HepG2 (cell line): ENCODE measurements around the gene AHSG. TPM values are rescaled to one million over a fixed set of nuclear protein-coding genes. Genes with fewer than 3 reads are reported as not detected.

Source experiments
- KDM2A ChIP-seq: sonication (generic); formaldehyde crosslinking; IDR thresholded peaks from 2 replicates; pipeline ENCODE4 v1.4.0; 2020; ENCODE audit warnings: low read depth, missing genetic modification reagents, borderline replicate concordance
- POLR2G ChIP-seq: fragments of 200-400 bp; formaldehyde crosslinking; IDR thresholded peaks from 2 replicates; pipeline ENCODE4 v1.6.1; 2018; ENCODE audit warnings: mild to moderate bottlenecking, low read depth, low read length, moderate library complexity
- SAFB2 ChIP-seq: sonication (generic); formaldehyde crosslinking; IDR thresholded peaks from 2 replicates; pipeline ENCODE4 v1.5.1; 2020; ENCODE audit warnings: missing genetic modification reagents, low read depth, mild to moderate bottlenecking, borderline replicate concordance
- SALL1 ChIP-seq: sonication (generic); formaldehyde crosslinking; IDR thresholded peaks from 2 replicates; pipeline ENCODE4 v1.8.0; 2022; ENCODE audit warnings: mild to moderate bottlenecking, missing genetic modification reagents
- SATB2 ChIP-seq: sonication (generic); formaldehyde crosslinking; IDR thresholded peaks from 2 replicates; pipeline ENCODE4 v1.5.0; 2020; ENCODE audit warnings: missing genetic modification reagents
- SMYD3 ChIP-seq: sonication (generic); formaldehyde crosslinking; IDR thresholded peaks from 2 replicates; pipeline ENCODE4 v1.8.1; 2023; ENCODE audit warnings: mild to moderate bottlenecking, missing genetic modification reagents
- SP5 ChIP-seq: IDR thresholded peaks from 2 replicates; pipeline ENCODE4 v1.6.1; 2016; ENCODE audit warnings: low read depth, borderline replicate concordance
- SUZ12 ChIP-seq: fragments of 150-350 bp; IDR thresholded peaks from 2 replicates; pipeline ENCODE4 v1.6.1; 2014; ENCODE audit warnings: low read depth, low read length
- YY1 ChIP-seq: IDR thresholded peaks from 2 replicates; pipeline ENCODE4 v1.6.1; 2011; ENCODE audit warnings: low read length, low read depth, moderate library complexity, mild to moderate bottlenecking; ENCODE audit not compliant: insufficient read depth, insufficient replicate concordance
- ZNF136 ChIP-seq: sonication (generic); formaldehyde crosslinking; IDR thresholded peaks from 2 replicates; pipeline ENCODE4 v1.8.1; 2022; ENCODE audit warnings: low read depth, mild to moderate bottlenecking, moderate library complexity, missing genetic modification reagents
- polyA plus RNA-seq, 8 experiments: library from polyadenylated mRNA; depleted of rRNA in 3 of 8; stranded (reverse) in 7 of 8; unstranded in 1 of 8; fragments of >200 nt; fragmentation: Illumina TruSeq in 4 of 8; extraction: Trizol in 4 of 8; gene quantifications; 2 replicates each; pipeline versions ENCODE4 v1.2.1 to v1.2.3, GENCODE V29; 2011 to 2016; ENCODE audit warnings: low read depth in 4 of 8, missing spikeins in 1 of 8, mixed read lengths in 1 of 8; ENCODE audit not compliant: insufficient read depth in 1 of 8
- total RNA-seq, 5 experiments: library from RNA; depleted of rRNA; stranded (reverse); fragments of >200 nt; fragmentation: Illumina TruSeq; extraction: Trizol; gene quantifications; 2 replicates each; pipeline ENCODE4 v1.2.3, GENCODE V29; 2016; ENCODE audit warnings: low read depth in 1 of 5
- TF ChIP-seq, protein P1 (sequence below): sonication (generic); formaldehyde crosslinking; IDR thresholded peaks from 2 replicates; pipeline ENCODE4 v1.4.0; 2020; ENCODE audit warnings: missing genetic modification reagents, borderline replicate concordance
- TF ChIP-seq, protein P2 (sequence below): sonication (generic); formaldehyde crosslinking; IDR thresholded peaks from 2 replicates; pipeline ENCODE4 v1.8.1; 2022; ENCODE audit warnings: low read depth, mild to moderate bottlenecking, missing genetic modification reagents
- TF ChIP-seq, protein P3 (sequence below): conservative IDR thresholded peaks from 2 replicates; pipeline ENCODE4 v1.6.1; 2018; ENCODE audit warnings: missing genetic modification reagents
- TF ChIP-seq, protein P4 (sequence below): sonication (generic); formaldehyde crosslinking; IDR thresholded peaks from 2 replicates; pipeline ENCODE4 v1.5.1; 2020; ENCODE audit warnings: missing genetic modification reagents, mild to moderate bottlenecking, borderline replicate concordance
- TF ChIP-seq, protein P5 (sequence below): sonication (generic); formaldehyde crosslinking; IDR thresholded peaks from 2 replicates; pipeline ENCODE4 v1.4.0; 2020; ENCODE audit warnings: missing genetic modification reagents

Gene AHSG
- total and polyA plus RNA-seq, 2 of the 13 experiments (the other 11 are each of a cell fraction or from before 2014, with no cell fraction given): 2,043 to 19,152 TPM

DNA sequence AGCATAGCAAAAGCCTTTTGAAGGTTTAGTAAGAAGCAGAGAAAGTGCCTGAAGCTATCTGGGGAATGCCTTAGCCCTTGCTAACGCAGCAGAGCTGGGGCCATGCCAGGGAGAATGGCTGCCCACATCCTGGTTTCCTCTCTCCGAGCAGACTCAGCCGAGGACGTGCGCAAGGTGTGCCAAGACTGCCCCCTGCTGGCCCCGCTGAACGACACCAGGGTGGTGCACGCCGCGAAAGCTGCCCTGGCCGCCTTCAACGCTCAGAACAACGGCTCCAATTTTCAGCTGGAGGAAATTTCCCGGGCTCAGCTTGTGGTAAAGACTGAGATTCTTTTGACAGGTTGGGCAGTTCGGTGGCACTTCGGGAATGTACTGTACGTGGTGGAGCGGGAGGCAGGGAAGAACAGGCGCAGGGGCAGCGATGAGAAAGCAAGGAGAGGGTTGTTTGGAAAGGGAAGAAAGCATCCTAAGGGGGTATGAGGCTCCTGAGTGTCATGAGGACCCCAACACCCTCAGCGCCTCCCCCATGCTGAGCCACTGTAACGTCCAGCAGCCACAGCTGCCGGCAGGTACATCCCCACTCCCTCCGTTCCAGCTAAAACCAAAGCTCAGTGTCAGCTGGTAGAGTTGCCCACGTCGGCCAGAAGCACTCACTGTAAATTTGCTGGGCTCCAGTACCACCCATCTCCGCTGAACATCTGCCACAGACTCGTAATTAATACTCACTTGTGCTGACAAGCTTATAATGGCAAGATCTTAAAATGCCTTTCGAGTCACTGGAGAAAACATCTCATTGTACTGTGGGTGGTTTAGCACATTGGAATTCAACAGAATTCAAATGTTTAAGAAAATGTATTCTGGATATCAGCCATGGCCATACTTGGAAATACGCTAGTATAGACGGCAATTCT lies 4.4 kb downstream of the AHSG start (continued):
- TF ChIP-seq, protein P1, sequence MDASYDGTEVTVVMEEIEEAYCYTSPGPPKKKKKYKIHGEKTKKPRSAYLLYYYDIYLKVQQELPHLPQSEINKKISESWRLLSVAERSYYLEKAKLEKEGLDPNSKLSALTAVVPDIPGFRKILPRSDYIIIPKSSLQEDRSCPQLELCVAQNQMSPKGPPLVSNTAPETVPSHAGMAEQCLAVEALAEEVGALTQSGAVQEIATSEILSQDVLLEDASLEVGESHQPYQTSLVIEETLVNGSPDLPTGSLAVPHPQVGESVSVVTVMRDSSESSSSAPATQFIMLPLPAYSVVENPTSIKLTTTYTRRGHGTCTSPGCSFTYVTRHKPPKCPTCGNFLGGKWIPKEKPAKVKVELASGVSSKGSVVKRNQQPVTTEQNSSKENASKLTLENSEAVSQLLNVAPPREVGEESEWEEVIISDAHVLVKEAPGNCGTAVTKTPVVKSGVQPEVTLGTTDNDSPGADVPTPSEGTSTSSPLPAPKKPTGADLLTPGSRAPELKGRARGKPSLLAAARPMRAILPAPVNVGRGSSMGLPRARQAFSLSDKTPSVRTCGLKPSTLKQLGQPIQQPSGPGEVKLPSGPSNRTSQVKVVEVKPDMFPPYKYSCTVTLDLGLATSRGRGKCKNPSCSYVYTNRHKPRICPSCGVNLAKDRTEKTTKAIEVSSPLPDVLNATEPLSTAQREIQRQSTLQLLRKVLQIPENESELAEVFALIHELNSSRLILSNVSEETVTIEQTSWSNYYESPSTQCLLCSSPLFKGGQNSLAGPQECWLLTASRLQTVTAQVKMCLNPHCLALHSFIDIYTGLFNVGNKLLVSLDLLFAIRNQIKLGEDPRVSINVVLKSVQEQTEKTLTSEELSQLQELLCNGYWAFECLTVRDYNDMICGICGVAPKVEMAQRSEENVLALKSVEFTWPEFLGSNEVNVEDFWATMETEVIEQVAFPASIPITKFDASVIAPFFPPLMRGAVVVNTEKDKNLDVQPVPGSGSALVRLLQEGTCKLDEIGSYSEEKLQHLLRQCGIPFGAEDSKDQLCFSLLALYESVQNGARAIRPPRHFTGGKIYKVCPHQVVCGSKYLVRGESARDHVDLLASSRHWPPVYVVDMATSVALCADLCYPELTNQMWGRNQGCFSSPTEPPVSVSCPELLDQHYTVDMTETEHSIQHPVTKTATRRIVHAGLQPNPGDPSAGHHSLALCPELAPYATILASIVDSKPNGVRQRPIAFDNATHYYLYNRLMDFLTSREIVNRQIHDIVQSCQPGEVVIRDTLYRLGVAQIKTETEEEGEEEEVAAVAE (CRISPR knock-in tag): no peak
- TF ChIP-seq SATB2 (0 out of 2 replicates have a peak, but pooled peaks have one; percentile 49), POLR2G (peak; percentile 56), SALL1 (CRISPR knock-in tag) (peak; percentile 28), SUZ12 (no peak), SAFB2 (CRISPR knock-in tag) (peak; percentile 84; the same call in 1 of the 2 replicates), SMYD3 (peak; percentile 55; the same call in 1 of the 2 replicates), YY1 (peak; percentile 14), SP5 (0 out of 2 replicates have a peak, but pooled peaks have one; percentile 9), KDM2A (peak; percentile 56; the same call in 1 of the 2 replicates), ZNF136 (CRISPR knock-in tag) (peak; percentile 40; the same call in 1 of the 2 replicates)
- TF ChIP-seq, protein P2, sequence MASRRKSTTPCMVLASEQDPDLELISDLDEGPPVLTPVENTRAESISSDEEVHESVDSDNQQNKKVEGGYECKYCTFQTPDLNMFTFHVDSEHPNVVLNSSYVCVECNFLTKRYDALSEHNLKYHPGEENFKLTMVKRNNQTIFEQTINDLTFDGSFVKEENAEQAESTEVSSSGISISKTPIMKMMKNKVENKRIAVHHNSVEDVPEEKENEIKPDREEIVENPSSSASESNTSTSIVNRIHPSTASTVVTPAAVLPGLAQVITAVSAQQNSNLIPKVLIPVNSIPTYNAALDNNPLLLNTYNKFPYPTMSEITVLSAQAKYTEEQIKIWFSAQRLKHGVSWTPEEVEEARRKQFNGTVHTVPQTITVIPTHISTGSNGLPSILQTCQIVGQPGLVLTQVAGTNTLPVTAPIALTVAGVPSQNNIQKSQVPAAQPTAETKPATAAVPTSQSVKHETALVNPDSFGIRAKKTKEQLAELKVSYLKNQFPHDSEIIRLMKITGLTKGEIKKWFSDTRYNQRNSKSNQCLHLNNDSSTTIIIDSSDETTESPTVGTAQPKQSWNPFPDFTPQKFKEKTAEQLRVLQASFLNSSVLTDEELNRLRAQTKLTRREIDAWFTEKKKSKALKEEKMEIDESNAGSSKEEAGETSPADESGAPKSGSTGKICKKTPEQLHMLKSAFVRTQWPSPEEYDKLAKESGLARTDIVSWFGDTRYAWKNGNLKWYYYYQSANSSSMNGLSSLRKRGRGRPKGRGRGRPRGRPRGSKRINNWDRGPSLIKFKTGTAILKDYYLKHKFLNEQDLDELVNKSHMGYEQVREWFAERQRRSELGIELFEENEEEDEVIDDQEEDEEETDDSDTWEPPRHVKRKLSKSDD (CRISPR knock-in tag): 0 out of 2 replicates have a peak, but pooled peaks have one; percentile 34
- TF ChIP-seq, protein P3, sequence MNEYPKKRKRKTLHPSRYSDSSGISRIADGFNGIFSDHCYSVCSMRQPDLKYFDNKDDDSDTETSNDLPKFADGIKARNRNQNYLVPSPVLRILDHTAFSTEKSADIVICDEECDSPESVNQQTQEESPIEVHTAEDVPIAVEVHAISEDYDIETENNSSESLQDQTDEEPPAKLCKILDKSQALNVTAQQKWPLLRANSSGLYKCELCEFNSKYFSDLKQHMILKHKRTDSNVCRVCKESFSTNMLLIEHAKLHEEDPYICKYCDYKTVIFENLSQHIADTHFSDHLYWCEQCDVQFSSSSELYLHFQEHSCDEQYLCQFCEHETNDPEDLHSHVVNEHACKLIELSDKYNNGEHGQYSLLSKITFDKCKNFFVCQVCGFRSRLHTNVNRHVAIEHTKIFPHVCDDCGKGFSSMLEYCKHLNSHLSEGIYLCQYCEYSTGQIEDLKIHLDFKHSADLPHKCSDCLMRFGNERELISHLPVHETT (CRISPR knock-in tag): peak; percentile 62; the same call in 1 of the 2 replicates
- TF ChIP-seq, protein P4, sequence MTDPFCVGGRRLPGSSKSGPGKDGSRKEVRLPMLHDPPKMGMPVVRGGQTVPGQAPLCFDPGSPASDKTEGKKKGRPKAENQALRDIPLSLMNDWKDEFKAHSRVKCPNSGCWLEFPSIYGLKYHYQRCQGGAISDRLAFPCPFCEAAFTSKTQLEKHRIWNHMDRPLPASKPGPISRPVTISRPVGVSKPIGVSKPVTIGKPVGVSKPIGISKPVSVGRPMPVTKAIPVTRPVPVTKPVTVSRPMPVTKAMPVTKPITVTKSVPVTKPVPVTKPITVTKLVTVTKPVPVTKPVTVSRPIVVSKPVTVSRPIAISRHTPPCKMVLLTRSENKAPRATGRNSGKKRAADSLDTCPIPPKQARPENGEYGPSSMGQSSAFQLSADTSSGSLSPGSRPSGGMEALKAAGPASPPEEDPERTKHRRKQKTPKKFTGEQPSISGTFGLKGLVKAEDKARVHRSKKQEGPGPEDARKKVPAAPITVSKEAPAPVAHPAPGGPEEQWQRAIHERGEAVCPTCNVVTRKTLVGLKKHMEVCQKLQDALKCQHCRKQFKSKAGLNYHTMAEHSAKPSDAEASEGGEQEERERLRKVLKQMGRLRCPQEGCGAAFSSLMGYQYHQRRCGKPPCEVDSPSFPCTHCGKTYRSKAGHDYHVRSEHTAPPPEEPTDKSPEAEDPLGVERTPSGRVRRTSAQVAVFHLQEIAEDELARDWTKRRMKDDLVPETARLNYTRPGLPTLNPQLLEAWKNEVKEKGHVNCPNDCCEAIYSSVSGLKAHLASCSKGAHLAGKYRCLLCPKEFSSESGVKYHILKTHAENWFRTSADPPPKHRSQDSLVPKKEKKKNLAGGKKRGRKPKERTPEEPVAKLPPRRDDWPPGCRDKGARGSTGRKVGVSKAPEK (CRISPR knock-in tag): peak; percentile 82; the same call in 1 of the 2 replicates
- TF ChIP-seq, protein P5, sequence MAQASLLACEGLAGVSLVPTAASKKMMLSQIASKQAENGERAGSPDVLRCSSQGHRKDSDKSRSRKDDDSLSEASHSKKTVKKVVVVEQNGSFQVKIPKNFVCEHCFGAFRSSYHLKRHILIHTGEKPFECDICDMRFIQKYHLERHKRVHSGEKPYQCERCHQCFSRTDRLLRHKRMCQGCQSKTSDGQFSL (CRISPR knock-in tag): no peak
